Activated CD4-positive, alpha-beta T cell treated with anti-CD3 and anti-CD28 coated beads, Interleukin-2, amount 10 ng/mL, durations not matched to agents 7 days and 5 days (primary cell): ENCODE data around the gene GEN1. TPM values are rescaled to one million over a fixed set of nuclear protein-coding genes. Genes with fewer than 3 reads are reported as not detected.
A peak's percentile ranks its signal among the peaks of the same experiment; 100 is the strongest.

Experiments used
- CTCF ChIA-PET: fragments of 350-600 bp; sonication (Branson Sonifier 250); formaldehyde crosslinking; loops from one replicate; lab custom pipeline; 2021; ENCODE audit warnings: antibody characterized with exemption; lab: Charles Lee
- POLR2A ChIA-PET: fragments of 350-600 bp; sonication (Branson Sonifier 250); formaldehyde crosslinking; loops from one replicate; lab custom pipeline; 2021; ENCODE audit warnings: antibody characterized with exemption; lab: Charles Lee
- DNase-seq: peaks from one replicate; pipeline ENCODE4 v3.0.0-alpha.2; 2020
- H3K27ac Mint-ChIP-seq: one replicate; pipeline ENCODE4 v1.8.0; 2021; ENCODE audit warnings: mild to moderate bottlenecking, moderate library complexity, mixed read lengths
- H3K27me3 Mint-ChIP-seq: one replicate; pipeline ENCODE4 v1.8.0; 2021; ENCODE audit warnings: mixed read lengths
- H3K36me3 Mint-ChIP-seq: one replicate; pipeline ENCODE4 v1.8.0; 2021; ENCODE audit warnings: low read depth, mixed read lengths
- H3K4me1 Mint-ChIP-seq: one replicate; pipeline ENCODE4 v1.8.0; 2021; ENCODE audit warnings: mixed read lengths
- H3K4me3 Mint-ChIP-seq: one replicate; pipeline ENCODE4 v1.8.0; 2021; ENCODE audit warnings: mild to moderate bottlenecking, moderate library complexity, mixed read lengths
- H3K9me3 Mint-ChIP-seq: one replicate; pipeline ENCODE4 v1.8.0; 2021; ENCODE audit warnings: mixed read lengths
- total RNA-seq, 2 experiments: library from RNA; stranded (reverse); gene quantifications; one replicate each; pipeline ENCODE4 v1.2.3, GENCODE V29; 2021

GEN1 gene
- total RNA-seq, result 10 to 100 TPM; 41.9 to 43.7 TPM

GRCh38 chr2:17753803-17754663 lies at the start of gene GEN1, which contains the start of gene SMC6:
TSS of gene GEN1 (plus strand) at chr2:17754138. CDS start at chr2:17759944, 5,806 bp downstream.
TSS of gene SMC6 (minus strand) at chr2:17753810. CDS start at chr2:17745946, 7,864 bp downstream.
- Mint-ChIP-seq H3K4me3 (peak within 1 kb of the TSS; percentile 88), H3K9me3 (no peaks in the 10 kb centered on the region), H3K4me1 (peaks cover 53% of the 10 kb centered on the region), H3K36me3 (peaks cover 8% of the 10 kb centered on the region), H3K27ac (peak within 1 kb of the TSS; percentile 98), H3K27me3 (no peaks in the 10 kb centered on the region)
- DNase-seq, result peak; percentile 90
- POLR2A ChIA-PET, result interaction anchor here (0.5 to 0.8 kb wide), 2 partner anchors 34 to 805 kb away, joined by 3 to 14 read pairs; no protein-coding TSS in a partner anchor
- CTCF ChIA-PET, result interaction anchor here (0.6 to 1.4 kb wide), 5 partner anchors 9 to 1616 kb away, joined by 3 to 6 read pairs (median 3); no protein-coding TSS in a partner anchor

DNA sequence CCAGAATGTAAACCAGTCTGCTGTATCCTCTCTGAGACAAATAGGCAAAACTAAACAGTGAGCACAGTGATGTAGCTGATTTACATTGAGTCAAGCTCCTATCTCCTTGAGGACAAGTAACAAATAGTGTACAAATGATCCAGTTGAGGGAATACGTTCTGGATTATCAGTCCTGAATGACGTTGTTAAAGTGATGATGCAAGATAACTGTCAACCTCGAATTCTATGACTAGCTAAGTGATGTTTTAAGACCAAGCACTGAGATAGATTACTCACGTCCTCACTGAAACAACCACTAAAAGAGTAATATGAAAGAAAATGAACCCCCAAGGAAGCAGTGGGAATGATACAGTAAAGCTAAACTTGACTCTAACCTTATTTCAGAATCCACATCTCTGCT lies 47.1 kb upstream of the GEN1 start:
- peaks cover 28% of the 10 kb centered on the region for H3K36me3 Mint-ChIP-seq
- no peak overlapping the region for H3K4me3 Mint-ChIP-seq
- H3K27me3 Mint-ChIP-seq, result no peaks in the 10 kb centered on the region
- CTCF ChIA-PET, result no interaction called here
- no peaks in the 10 kb centered on the region for H3K4me1 Mint-ChIP-seq
- POLR2A ChIA-PET, result no interaction called here
- no peak overlapping the region for H3K27ac Mint-ChIP-seq
- no peaks in the 10 kb centered on the region for H3K9me3 Mint-ChIP-seq
- no peak for DNase-seq

DNA sequence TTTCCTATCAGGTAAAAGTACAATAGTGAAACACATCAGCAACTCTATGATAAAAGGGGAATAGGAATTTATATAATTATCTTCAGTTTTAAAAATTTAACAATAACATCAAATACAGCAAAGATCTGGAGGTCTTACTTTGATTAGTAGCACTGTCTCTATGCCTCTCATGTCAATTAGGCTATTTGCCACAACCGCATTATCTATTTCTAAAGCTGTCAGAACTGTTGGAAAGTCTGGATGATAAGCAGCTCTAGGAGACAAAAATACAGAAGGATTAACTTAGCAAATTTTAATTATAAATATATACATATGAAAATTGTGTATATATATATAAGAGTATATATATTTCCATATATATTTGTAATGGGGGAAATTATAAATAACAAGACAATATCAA lies 45.4 kb upstream of the GEN1 start:
- no peak overlapping the region for H3K4me3 Mint-ChIP-seq
- H3K9me3 Mint-ChIP-seq, result no peaks in the 10 kb centered on the region
- H3K4me1 Mint-ChIP-seq, result no peaks in the 10 kb centered on the region
- H3K36me3 Mint-ChIP-seq, result peaks cover 31% of the 10 kb centered on the region
- CTCF ChIA-PET, result interaction anchor here (1.7 kb wide), 1 partner anchor 11 kb away, joined by 8 read pairs; no protein-coding TSS in a partner anchor
- POLR2A ChIA-PET, result no interaction called here
- DNase-seq, result no peak
- H3K27ac Mint-ChIP-seq, result no peak overlapping the region
- H3K27me3 Mint-ChIP-seq, result no peaks in the 10 kb centered on the region

DNA sequence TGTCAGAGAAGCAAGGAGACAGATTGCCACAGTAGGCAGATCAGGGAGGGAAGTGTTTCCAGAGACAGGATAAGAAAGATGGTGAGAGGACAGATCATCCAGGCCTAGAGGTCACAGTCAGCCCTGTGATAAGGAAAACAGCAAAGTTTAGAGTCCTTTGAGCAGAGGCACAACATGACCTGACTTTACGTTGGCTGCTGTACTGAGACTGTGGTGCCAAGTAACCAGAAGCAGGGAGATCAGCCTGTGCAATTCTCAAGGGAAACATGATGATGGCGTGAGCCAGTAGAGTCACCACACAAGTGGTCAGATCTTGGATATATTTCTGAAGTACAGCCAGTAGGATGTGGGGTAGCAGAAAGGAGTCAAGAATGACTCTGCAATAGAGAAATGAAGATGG lies 44.0 kb upstream of the GEN1 start:
- H3K4me3 Mint-ChIP-seq, result no peak overlapping the region
- H3K27ac Mint-ChIP-seq, result no peak overlapping the region

GRCh38 chr2:17710547-17711248 lies 43.2 kb upstream of the GEN1 start:
- Mint-ChIP-seq H3K27me3 (no peaks in the 10 kb centered on the region), H3K9me3 (no peaks in the 10 kb centered on the region), H3K4me1 (no peaks in the 10 kb centered on the region), H3K36me3 (peaks cover 37% of the 10 kb centered on the region), H3K4me3 (no peak overlapping the region), H3K27ac (no peak overlapping the region)
- no peak for DNase-seq
- ChIA-PET CTCF (no interaction called here), POLR2A (no interaction called here)

More for the DNA sequence above, 44.0 kb upstream of the GEN1 start:
- DNase-seq, result no peak
- CTCF ChIA-PET, result interaction anchor here (1.7 kb wide), 1 partner anchor 10 kb away, joined by 8 read pairs; no protein-coding TSS in a partner anchor
- no peaks in the 10 kb centered on the region for H3K27me3 Mint-ChIP-seq
- POLR2A ChIA-PET, result no interaction called here
- H3K9me3 Mint-ChIP-seq, result no peaks in the 10 kb centered on the region
- H3K4me1 Mint-ChIP-seq, result no peaks in the 10 kb centered on the region
- H3K36me3 Mint-ChIP-seq, result peaks cover 37% of the 10 kb centered on the region

DNA sequence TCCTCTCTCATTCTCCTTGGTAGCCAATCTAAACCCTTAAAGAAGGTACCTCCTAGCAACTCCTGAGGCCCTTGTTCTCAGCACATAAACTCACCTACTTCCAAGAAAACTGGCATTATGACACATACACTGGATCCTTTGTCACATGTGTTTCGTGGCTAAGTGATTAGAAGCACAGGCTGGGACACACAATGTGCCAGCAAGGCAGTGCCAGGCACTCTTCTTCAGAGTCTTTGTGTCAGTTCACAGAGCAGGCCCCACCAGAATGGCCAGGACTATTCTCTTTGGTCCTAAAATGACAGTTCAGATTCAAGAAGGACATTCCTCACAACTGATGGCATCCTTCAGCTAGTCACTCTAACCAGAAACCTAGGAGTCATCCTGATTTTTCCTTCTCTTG lies 40.6 kb upstream of the GEN1 start:
- Mint-ChIP-seq H3K27ac (no peak overlapping the region), H3K27me3 (no peaks in the 10 kb centered on the region), H3K4me1 (no peaks in the 10 kb centered on the region), H3K36me3 (peaks cover 34% of the 10 kb centered on the region), H3K4me3 (no peak overlapping the region), H3K9me3 (no peaks in the 10 kb centered on the region)
- ChIA-PET POLR2A (no interaction called here), CTCF (interaction anchor here (0.9 kb wide), 1 partner anchor 9 kb away, joined by 3 read pairs; no protein-coding TSS in a partner anchor)
- DNase-seq, result no peak

- Mint-ChIP-seq H3K4me3 (no peak overlapping the region), H3K4me1 (no peaks in the 10 kb centered on the region), H3K27ac (no peak overlapping the region), H3K36me3 (peaks cover 43% of the 10 kb centered on the region), H3K9me3 (no peaks in the 10 kb centered on the region), H3K27me3 (no peaks in the 10 kb centered on the region)
- ChIA-PET CTCF (no interaction called here), POLR2A (no interaction called here)
- no peak for DNase-seq
Measured at GRCh38 chr2:17717666-17718065, 36.3 kb upstream of the GEN1 start.

DNA sequence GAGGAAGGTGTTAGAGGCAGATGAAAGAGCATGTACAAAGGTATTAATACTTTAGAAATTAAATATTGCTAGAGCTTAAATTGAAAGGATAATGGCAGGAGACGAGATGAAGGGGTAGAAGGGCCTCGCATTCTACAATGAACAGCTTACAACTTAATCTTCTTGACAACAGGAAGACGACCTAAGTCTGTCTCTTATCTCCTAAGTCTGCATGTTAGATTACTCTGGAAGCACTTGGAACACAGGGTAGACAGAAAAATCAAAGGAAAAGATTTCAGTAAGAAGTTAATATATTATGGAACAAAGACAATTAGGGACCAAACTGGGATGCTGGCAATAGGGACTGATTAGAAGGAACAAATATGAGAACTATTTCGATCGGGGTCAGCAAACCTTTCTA lies 35.2 kb upstream of the GEN1 start:
- no peaks in the 10 kb centered on the region for H3K9me3 Mint-ChIP-seq
- ChIA-PET CTCF (interaction anchor here (2.8 kb wide), 1 partner anchor 10 kb away, joined by 8 read pairs; no protein-coding TSS in a partner anchor), POLR2A (no interaction called here)
- no peak for DNase-seq
- H3K4me1 Mint-ChIP-seq, result no peaks in the 10 kb centered on the region
- no peak overlapping the region for H3K4me3 Mint-ChIP-seq
- no peaks in the 10 kb centered on the region for H3K27me3 Mint-ChIP-seq
- H3K27ac Mint-ChIP-seq, result no peak overlapping the region
- peaks cover 35% of the 10 kb centered on the region for H3K36me3 Mint-ChIP-seq

DNA sequence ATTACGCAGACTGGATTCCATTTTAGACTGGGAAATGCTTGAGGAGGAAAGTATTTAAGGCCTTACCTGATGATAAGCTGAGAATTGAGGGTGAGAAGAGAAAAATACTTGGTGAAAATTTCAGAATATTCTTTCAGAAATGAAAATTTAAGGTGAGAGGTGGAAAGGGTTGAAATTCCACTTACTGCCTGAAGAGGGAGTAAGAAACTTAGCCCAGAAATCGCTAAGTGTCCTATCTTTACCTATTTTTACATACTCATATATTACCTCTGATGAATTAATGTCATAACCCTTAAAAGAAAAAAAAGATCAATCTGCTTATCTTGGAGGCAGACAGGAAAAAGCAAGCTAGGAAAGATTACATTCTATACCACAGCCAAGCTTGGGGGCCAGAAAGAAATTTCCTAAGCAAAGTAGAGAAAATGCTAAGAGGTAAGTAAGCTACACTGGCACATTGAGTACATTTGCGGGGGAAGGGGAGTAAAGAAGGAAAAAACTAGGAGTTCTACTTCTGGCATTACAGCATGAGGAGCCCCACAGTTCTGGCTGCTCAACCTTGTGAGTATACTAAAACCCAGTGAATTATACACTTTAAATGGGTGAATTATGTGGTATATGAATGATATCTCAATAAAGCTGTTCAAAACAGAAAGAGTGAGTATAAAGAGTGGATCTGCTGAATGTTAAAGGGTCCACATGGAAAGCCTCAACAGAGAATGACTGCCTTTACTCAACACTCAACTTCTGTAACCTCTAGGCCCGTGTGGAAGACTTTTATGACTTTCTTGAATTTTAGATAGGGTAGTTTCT lies 34.2 kb upstream of the GEN1 start:
- Mint-ChIP-seq H3K4me1 (no peaks in the 10 kb centered on the region), H3K27ac (no peak overlapping the region), H3K36me3 (peaks cover 30% of the 10 kb centered on the region), H3K4me3 (no peak overlapping the region), H3K27me3 (no peaks in the 10 kb centered on the region), H3K9me3 (no peaks in the 10 kb centered on the region)
- ChIA-PET POLR2A (no interaction called here), CTCF (interaction anchor here (0.5 to 2.8 kb wide), 2 partner anchors 11 to 667 kb away, joined by 7 to 8 read pairs; no protein-coding TSS in a partner anchor)
- no peak for DNase-seq

DNA sequence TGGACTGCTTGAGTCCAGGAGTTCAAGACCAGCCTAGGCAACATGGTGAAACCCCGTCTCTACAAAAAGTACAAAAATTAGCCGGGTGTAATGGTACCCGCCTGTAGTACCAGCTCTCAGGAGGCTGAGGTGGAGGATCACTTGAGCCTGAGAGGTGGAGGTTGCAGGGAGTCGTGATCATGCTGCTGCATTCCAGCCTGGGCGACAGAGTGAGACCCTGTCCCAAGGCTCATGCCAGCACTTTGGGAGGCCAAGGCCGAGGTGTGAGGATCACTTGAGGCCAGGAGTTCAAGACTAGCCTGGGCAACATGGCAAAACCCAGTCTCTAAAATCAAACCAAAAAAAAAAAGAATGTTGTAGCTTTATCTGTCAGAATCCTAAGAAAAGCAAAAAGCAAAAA lies 25.7 kb upstream of the GEN1 start:
- no peak for DNase-seq
- POLR2A ChIA-PET, result no interaction called here
- Mint-ChIP-seq H3K4me3 (no peak overlapping the region), H3K36me3 (peaks cover 33% of the 10 kb centered on the region), H3K27me3 (no peaks in the 10 kb centered on the region), H3K9me3 (no peaks in the 10 kb centered on the region), H3K4me1 (no peaks in the 10 kb centered on the region), H3K27ac (peak overlapping the region; percentile 66)
- CTCF ChIA-PET, result no interaction called here

DNA sequence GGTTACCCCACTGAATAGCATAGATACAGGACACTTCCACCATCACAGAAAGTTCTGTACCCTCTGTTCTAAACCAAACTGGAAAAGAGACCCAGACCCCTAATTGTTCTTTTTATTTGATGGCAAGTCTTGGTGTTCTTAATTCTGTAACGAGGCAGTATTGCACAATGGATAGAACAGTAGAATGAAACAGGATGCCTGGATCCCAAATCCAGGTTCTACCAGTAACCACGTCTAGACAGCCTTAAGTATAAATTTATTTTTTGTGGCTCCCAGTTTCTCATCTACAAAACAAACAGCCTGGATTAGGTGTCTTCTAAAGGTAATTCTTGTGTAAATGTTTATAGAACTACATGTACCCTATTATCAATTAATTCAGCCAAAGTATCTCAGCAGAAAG lies 24.1 kb upstream of the GEN1 start:
- Mint-ChIP-seq H3K9me3 (no peaks in the 10 kb centered on the region), H3K4me1 (no peaks in the 10 kb centered on the region), H3K4me3 (no peak overlapping the region), H3K27me3 (no peaks in the 10 kb centered on the region), H3K27ac (no peak overlapping the region), H3K36me3 (peaks cover 35% of the 10 kb centered on the region)
- CTCF ChIA-PET, result interaction anchor here (1.1 kb wide), 1 partner anchor 9 kb away, joined by 4 read pairs; no protein-coding TSS in a partner anchor
- POLR2A ChIA-PET, result no interaction called here
- DNase-seq, result no peak

DNA sequence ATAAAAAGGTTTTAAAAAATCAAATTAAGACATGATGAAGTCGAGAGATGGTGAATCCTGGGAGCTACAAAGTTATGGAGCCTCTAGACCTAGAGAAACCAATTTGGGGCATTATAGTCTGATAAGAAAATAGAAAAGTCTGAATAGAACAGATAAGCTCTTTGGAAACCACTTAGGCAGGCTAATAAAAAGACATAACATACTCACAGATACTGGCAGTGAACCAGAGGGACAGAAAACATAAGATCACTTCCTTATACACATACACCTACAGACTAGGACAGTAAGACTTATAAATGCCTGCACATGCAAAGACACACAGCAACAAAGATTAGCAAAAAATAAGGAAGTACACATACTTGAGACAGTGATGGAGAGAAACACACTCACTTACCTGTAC lies 20.3 kb upstream of the GEN1 start:
- peaks cover 43% of the 10 kb centered on the region for H3K36me3 Mint-ChIP-seq
- ChIA-PET CTCF (no interaction called here), POLR2A (no interaction called here)
- H3K4me1 Mint-ChIP-seq, result no peaks in the 10 kb centered on the region
- no peak overlapping the region for H3K27ac Mint-ChIP-seq
- no peak overlapping the region for H3K4me3 Mint-ChIP-seq
- H3K9me3 Mint-ChIP-seq, result no peaks in the 10 kb centered on the region
- no peaks in the 10 kb centered on the region for H3K27me3 Mint-ChIP-seq
- DNase-seq, result no peak
